ENCODE results near the gene TLCD1.
A peak's percentile ranks its signal among the peaks of the same experiment; 100 is the strongest.
"Not testable (repeated sequence)": the region's sequence is repeated elsewhere in the genome, so short reads cannot be mapped to it uniquely, and the experiment has no call there.

TLCD1 gene

DNA sequence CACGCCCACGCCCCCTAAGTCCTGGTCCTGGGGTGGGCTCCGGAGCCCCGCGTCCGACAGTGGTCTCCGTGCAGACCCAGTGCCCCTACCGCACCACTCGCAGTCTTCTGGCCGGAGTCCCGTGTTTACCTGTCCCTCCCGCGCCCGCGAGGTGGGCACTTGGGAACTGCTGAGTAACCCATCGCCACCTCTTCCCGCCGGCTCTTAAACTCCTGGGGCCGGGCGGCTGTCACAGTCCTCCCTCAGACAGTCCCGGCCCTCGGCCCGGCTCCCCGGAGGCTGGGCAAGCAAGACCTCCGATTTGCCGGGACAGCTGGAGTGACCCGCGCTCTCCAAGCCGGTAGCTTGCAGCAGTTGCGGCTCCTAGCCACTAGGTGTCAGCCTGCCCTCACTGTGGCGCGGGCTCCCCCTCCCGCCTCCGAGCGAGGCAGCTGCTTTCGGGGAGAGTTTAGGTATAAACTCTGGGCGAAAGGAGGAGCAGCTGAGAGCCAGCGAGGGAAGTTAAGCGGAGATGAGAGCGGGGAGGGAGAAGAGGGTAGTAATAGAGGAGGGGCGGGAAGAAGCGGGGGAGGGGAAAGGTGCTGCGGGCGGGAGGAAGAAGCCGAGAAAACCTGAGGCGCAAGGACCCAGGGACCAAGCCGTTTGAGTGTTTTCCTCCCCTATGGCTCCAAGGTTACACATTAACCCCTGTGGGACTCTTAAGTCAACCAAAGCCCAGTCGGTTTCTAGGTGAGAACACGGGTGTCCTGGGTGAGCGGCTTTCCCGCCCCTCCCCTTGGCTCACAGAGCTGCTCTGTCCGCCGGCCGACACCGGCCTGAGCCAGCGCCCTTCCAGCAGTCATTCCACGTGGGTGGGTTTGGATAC lies 826 bp upstream of the TLCD1 start:
- peak; percentile 95 to 97 for DNase-seq

DNA sequence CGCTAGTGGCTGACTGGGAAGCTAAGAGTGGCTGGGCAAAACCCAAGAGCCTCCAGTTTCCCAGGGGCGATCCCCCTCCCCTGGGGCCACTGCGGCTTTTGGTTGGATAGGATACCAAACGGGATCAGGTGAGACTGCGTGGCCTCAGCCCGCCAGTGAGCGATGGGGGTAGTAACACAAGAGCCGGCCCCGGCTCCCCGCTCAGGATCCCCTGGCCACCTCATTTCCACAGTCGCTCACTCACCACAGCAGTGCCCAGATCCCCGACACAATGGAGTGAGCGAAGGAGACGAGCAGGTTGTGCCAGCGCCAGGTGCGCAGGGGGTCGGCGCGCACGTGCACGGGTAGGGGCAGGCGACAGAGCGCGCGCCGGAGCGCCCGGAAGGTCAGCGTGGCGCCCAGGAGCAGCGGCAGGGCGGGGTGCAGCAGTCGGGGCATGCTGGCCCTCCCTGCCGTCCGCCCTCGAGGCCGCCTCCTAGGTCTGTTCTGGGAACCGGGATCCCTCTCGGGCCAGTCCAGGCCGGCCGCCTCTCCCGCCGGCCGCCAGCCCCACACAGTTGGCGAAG lies 290 bp downstream of the TLCD1 start:
- DNase-seq: peak; percentile 64 to 67

DNA sequence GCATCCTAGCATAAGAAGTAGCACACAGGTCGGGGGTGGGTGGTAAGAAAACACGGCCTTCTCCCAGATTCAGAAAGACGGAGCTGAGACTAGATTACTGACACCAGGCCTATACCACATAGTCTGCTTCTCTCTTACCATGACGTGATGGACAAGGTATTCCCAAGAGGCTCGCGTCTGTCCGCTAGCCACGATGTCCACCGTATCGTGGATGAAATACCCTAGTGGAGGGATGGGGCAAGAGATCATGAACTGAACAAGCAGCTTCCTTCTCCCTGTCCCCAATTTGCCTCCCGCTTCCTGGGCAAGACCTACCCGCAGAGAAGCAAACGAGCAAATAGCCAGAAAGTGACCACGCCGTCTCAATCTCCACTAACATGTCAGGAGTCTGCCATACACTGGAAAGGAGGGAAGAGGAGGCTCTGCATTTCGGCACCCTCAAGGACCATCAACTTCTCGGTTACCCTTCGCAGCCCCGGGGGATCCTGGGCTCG lies 820 bp downstream of the TLCD1 start:
- DNase-seq: no peak

DNA sequence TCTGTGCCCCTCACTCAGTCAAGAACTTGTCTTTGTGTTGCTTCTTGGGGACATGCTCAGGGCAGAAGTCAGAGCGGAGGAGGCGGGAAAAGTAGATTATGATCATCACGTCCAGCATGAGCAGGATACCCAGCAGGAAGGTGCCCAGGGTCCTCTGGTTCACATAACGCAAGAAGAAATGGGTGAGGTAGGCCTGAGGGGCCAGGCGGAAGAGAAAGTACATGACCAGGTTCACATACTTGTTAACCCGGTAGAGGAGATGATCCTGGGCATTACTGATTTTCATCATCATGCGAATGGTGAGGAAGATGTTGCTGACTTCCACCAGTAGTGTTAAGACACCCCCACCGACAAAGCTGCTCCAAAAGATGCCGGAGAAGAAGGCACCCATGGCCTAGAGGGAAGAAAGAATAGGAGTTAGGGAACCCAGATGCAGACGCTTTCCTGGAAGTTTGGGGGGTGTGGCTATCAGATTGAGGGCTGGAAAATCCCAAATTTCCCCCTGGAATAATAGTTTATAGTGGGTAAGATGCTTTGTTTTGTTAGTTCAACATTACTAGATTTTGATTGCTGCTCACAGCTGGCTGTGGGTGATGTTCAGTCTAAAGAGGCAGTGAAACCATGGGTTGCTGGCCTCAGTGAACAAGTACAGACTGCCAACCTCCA lies 1.4 kb downstream of the TLCD1 start:
- no peak for DNase-seq

DNA sequence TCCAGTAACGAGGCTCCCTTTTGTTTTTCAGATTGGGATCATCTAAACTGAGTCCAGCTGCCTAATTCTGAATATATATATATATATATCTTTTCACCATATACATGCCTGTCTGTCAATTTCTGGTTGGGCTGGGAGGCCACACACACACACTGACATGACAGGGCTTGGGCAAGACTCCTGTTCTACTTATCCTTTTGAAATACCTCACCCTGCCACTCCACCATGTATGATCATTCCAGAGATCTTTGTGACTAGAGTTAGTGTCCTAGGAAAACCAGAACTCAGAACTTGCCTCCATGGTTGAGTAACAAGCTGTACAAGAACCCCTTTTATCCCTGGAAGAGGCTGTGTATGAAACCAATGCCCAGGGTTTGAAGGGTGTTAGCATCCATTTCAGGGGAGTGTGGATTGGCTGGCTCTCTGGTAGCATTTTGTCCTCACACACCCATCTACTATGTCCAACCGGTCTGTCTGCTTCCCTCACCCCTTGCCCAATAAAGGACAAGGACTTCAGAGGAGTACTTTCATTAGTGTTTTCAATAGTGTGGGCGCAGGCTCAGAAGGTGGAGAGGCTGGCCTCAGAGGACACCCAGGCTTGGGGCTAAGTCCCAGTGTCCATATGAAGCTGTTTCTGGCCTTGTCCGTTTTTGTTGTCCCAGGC lies 2.1 kb downstream of the TLCD1 start:
- not testable (repeated sequence) for DNase-seq

DNA sequence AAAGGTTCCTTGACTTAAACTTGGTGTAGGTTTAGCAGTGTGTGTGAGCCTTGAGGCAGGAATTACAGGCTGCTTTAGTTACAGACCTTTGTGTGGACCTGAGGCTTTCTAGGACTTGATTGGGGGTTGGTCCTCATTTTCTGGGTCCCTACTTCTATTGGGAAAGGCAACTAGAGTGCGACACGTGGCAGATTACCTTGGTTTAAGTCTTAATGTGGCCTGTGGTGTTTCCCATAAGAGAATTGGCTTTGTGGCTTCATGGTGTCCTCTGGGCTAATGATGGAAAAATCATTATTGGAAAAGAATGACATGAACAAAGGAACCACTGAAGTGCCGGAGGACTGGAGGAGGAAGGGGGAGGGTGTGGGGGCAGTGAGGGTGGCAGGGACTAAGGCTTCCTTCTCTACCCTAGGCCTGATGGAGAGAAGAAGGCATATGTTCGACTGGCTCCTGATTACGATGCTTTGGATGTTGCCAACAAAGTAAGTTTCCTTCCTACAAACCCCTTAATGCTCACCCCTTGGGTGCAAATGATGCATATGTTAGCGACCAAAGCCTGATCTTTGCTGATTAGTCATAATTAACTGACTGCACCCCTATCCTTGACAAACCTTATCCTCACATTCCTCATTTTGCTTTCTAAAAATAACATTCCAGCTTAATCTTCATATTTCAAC lies 2.7 kb downstream of the TLCD1 start:
- no peak for DNase-seq

DNA sequence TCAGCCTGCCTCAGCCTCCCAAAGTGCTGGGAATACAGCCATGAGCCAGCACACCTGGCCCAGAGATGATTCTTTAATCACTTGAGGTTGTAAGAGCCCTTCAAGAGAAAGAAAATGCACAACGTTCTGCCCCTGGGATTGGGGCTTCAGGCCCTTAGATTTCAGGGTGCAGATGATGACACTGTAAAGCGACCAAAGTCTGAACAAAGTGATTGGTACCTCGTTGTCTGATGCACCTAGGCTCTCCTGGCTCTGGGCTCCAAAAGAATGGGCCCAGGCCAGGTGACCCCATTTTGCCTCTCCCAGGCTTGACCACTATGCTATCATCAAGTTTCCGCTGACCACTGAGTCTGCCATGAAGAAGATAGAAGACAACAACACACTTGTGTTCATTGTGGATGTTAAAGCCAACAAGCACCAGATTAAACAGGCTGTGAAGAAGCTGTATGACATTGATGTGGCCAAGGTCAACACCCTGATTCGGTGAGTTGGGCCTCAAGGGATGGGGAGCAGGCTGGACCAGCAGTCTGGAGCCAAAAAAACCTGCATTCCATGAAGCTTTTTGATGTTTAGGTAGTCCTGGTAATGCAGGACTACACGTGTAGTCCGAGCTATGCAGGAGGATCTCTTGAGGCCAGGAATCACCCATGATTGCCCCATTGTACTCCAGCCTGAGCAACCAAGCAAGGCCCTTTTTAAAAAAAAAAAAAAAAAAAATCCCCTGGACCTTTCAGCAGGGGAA lies 3.4 kb downstream of the TLCD1 start:
- DNase-seq: no peak

DNA sequence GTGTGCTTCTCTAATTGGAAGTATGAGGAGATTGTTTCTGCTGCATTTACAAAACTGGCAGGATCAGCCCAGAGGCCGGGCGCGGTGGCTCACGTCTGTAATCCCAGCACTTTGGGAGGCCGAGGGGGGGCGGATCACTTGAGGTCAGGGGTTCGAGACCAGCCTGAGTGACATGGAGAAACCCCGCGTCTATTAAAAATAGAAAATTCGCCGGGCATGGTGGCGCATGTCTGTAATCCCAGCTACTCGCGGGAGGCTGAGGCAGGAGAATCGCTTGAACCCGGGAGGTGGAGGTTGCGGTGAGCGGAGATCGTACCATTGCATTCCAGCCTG lies 5.1 kb downstream of the TLCD1 start:
- DNase-seq: not testable (repeated sequence)

DNA sequence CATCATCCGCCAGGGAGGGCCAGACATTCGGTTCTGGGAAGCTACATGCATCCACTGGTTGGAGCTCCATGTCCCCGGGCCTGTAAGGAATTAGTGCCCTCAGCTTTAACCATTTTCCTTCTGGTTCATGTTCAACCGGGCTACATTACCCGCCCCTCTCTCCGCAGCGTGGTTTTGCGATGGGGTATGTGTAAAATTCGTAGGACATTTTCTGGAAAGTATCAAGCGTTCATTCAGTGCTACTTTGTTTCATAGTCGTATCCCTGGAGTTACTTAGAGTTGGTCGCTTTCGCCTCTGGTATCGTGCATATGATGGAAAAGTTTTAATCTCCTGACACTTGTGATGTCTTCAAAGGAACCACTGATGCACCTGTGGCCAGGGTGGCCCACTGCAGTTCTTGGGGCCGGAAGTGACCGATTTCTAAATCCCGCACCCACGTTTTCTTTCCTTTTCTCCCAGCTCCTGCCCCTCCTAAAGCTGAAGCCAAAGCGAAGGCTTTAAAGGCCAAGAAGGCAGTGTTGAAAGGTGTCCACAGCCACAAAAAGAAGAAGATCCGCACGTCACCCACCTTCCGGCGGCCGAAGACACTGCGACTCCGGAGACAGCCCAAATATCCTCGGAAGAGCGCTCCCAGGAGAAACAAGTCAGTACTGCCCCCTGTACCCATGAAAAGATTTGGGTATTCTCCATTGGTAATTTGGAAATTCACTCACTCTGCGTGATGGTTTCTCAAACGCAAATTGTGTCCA lies 5.6 kb downstream of the TLCD1 start:
- DNase-seq: no peak

DNA sequence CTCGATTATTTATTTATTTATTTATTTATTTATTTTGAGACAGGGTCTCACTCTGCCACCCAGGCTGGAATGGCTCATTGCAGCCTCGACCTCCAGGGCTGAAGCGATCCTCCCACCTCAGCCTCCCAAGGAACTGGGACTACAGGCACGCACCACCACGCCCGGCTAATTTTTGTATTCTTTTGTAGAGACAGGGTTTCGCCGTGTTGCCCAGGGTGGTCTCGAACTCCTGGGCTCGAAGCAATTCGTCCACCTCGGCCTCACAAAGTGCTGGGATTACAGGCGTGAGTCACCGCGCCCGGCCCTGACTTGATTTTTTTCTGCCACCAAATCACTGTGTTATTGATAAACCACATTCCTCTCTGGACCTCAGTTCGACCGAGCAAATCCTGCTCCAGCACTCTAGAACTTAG lies 7.0 kb downstream of the TLCD1 start:
- no peak for DNase-seq

DNA sequence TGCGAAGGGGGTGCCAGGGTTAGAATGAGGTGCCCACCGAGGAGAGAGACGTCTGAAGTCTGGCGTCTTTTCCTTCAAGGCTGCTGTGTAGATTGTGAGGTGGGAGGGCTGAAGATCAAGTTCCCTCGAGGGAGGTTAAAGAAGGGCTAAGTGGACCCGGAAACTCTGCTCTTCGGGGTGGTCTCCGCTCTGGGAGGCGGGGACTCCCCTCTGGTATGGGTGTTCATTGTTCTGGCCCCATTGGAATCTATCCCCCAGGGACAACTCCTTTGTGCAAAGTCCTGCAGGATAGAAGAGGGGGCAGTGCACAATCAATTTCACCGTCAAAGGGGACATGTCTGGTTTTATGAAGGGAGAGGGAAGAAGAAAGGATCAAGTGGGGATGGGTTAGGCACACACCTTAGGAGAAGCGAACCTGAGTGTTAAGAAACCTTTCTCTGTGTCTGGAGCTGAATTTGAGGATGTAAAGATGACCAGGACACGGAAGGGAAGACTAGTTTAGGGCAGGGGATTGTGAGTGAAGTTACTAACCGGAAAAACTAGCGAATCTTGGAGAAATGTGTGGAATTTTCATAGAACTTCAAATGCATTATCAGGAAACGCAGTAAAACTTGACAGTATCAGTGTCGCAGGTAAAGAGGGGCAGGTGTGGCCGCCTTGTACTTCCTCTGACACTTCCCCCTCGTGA lies 7.6 kb downstream of the TLCD1 start:
- no peak for DNase-seq

DNA sequence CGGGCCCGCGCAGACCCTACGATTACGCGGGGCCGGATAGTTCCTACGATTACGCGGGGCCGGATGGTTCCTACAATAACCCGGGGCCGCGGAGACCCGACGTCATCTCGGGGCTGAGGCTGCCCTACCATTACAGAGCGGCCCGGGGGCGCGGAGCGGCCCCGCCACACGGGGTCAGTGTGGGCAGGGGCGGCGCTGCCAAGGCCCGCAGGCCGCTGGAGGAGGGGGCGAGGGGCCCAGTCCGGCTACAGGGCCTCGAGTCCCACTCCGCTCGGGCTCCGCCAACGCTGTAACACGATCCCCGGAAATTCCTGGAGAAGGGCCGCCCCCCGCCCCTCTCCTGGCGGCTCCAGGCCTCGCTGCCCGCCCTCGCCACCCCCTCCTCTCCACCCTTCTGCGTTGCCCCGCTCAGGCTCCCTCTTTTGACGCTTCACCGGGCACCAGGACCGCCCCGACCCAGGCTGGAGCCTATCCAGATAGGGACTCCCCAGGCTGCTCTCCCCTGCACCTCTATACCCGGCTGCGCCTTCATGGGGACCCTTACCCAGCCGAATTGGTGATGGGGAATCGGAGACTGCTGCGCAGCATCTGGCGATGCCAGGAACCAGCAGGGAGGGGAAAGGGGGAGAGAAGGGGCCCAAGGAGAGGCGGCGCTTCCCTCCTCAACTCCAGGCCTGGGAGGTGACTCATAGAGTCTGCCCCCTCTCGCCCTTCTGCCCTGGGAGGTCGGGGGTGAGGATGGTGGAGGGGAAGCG lies 8.3 kb downstream of the TLCD1 start, which contains the start of gene RAB34:
RAB34 (minus strand) TSS at position 291 of the 755 bp plus-strand sequence. CDS start 602 bp downstream, outside the sequence.
- DNase-seq: no peak

DNA sequence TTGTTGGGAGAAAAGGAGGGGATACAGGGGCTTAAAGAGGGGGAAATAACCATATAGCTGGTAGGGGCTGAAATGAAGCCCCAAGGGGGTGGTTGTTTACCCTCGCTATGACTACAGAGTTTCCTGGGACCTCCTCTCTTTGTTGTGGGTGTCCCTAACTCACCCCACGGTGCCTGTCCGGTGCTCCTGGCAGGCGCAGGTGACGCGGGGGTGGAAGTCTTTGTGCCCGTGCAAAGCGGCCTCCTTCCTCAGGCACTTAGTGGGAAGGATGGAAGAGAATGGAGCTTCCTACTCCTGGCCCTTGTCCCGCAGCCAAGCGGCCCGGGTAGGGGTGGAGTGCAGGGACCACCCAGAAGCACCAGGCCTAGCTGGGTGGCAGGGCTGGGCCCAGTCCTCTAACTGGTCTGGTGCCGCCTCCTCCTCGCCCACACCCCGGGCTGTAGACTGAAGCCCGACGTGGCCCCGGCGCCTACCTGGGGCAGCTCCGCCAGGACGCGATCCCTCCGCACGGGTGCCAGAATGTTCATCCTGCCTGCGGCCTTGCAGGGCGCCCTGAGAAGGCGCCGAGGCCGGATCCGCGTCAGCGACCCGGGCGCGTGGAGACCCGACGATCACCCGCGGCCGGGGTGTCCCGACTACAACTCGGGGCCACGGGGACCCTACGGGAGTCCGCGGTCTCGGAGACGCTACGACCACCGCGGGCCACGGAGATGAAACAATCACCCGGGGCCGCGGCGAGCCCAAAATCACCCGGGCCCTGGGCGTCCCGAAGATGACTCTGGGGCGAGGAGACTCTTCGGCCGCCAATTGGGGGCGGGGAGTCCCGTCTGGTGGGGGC lies 9.1 kb downstream of the TLCD1 start:
- DNase-seq: no peak

DNA sequence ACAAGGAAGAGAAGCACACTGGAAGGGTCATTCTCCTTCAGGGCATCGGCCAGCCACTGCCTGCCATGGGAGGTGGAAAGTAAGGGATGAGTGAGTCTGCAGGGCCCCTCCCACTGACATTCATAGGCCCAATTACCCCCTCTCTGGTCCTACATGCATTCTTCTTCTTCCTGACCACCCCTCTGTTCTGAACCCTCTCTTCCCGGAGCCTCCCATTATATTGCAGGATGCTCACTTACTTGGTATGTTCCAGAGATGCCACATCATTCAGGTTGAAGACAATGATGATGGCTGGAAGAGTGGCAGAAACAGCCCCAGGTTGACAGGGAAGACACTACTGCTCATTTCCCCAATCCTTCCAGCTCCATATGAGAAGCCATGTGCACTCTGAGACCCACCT lies 10.8 kb downstream of the TLCD1 start:
- no peak for DNase-seq

DNA sequence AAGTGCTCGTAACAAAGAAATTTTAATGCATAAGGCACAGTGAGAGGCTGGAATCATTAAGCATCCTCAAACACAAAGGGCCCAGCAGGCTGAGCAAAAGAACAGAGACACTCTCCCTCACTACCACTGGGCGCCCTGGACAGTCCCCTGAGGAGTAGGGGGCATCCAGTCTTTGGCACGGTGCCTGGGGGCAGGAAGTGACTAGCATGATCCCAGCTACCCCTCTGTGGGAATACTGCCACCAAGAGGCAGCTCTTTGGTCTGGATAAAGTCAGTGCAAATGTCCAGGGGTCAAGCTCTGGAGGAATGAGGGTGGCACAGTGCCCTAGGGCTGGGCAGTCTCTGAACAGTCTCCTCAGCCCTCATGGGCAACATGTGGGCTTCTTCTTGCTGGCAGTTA lies 11.8 kb downstream of the TLCD1 start:
- DNase-seq: no peak

DNA sequence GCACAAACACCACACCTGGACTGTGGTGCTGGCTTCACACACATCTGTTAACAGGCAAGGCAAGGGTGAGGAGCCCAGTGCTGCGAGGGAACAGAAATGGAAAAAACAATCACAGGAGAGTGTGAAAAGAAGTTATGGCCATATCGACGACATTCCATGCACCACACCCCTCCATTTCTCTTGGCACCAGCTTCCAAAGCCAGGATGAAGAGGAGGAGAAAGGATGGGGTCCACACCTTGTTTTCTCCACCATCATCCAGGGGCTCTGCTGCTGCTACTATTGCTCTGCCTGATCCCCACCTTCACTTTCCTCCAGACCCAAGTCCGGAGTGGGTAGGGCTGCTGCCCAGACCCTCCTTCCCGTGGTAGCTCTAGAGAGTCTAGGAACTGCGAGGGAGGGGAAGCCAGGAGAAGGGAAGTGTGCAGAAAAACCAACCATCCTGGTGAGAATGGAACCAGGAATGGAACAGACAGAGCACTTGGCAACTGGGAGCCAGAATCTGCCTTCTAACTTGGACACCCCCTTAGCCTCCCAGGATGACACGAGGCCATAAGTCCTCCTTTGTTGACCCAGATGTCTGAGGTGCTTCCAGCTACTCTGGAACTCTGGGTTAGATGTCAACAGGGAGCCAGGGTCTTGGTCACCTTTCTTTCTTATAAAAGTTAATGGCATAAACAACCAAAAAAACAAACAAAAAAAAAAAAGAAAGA lies 13.2 kb downstream of the TLCD1 start:
- no peak for DNase-seq

DNA sequence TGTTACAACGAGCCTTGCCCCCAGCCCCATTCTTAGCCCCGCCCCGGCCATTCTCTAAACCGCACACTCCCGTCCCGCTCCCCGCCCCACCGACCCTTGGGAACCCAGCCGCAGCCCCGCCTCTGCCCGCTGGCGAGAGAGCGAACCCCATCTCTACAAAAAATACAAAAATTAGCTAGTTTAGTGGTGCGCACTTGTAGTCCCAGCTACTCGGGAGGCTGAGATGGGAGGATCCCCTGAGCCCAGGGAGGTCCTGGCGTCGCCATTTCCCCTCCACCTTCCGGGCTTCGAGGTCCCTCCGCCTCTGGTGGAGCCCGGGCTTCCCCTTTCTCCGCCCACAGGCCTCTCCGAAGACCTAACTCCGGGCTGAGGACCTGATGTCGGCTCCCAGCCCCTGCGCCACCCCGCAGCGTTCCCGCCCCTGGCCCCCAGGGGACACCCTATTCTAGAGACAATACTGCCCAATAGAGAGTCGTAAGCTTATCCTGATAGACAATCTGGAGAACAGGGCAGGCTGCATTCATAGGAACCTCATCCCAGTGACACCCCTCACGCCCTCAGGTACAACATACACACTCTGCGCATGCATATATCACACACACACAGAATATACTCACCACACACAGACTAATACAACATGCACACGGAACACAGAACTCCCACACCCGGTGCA lies 13.9 kb downstream of the TLCD1 start:
- peak; percentile 53 to 54 for DNase-seq

DNA sequence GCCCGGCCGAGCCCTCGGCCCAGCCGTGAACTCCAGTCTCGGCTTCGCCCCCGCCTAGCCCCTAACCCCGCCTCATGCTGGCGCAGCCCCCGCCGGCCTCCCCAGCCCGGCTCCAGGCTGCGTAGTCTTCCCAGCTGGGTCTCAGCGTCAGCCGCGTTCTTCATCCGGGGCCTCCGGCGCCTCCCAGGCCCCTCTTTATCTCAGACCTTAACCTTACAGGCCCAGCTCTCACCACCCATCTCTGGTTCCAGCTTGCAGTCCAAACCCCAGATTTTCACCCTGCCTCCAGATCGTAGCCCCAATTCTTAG lies 14.4 kb downstream of the TLCD1 start, which contains the start of gene PROCA1:
PROCA1 (minus strand) TSS at position 166 of the 309 bp plus-strand sequence. CDS start 228 bp downstream, outside the sequence.
- no peak for DNase-seq

All from stimulated activated CD4-positive, alpha-beta T cell treated with anti-CD3 and anti-CD28 coated beads, Interleukin-2, amount 100 ng/mL, for 48 hours (primary cell).